Activated naive CD8-positive, alpha-beta T cell treated with anti-CD3 and anti-CD28 coated beads, Interleukin-2, amount 50 U/mL, for 24 hours (primary cell): ENCODE results near the gene MAP3K13.
"Not testable (repeated sequence)": the region's sequence is repeated elsewhere in the genome, so short reads cannot be mapped to it uniquely, and the experiment has no call there.

Experiments
- ATAC-seq: fragments of 150-1000 bp; cut with Tn5 transposase; one replicate; pipeline ENCODE4 v1.10.0; 2021
- DNase-seq: peaks from one replicate; pipeline ENCODE4 v3.0.0; 2021
- H3K27ac Mint-ChIP-seq: one replicate; pipeline ENCODE4 v1.8.0; 2021; ENCODE audit warnings: mild to moderate bottlenecking, mixed read lengths
- H3K27me3 Mint-ChIP-seq: one replicate; pipeline ENCODE4 v1.8.0; 2021; ENCODE audit warnings: mixed read lengths
- H3K36me3 Mint-ChIP-seq: one replicate; pipeline ENCODE4 v1.8.0; 2021; ENCODE audit warnings: low read depth, mixed read lengths
- H3K4me1 Mint-ChIP-seq: one replicate; pipeline ENCODE4 v1.8.0; 2021; ENCODE audit warnings: mixed read lengths
- H3K4me3 Mint-ChIP-seq: one replicate; pipeline ENCODE4 v1.8.0; 2021; ENCODE audit warnings: mild to moderate bottlenecking, moderate library complexity, mixed read lengths
- H3K9me3 Mint-ChIP-seq: one replicate; pipeline ENCODE4 v1.8.0; 2021; ENCODE audit warnings: mixed read lengths

Gene MAP3K13

GRCh38 chr3:185430375-185430774 is 67.4 kb downstream of the MAP3K13 start:
- DNase-seq (no peak), ATAC-seq (no peak)
- Mint-ChIP-seq H3K36me3 (no peaks in the 10 kb centered on the region), H3K27me3 (no peaks in the 10 kb centered on the region), H3K4me3 (no peak overlapping the region), H3K9me3 (no peaks in the 10 kb centered on the region), H3K27ac (no peak overlapping the region), H3K4me1 (no peaks in the 10 kb centered on the region)

GRCh38 chr3:185439745-185440466 is 77.0 kb downstream of the MAP3K13 start:
- no peaks in the 10 kb centered on the region for H3K36me3 Mint-ChIP-seq
- no peaks in the 10 kb centered on the region for H3K4me1 Mint-ChIP-seq
- H3K4me3 Mint-ChIP-seq = no peak overlapping the region
- H3K27me3 Mint-ChIP-seq = peaks cover 1% of the 10 kb centered on the region
- no peak overlapping the region for H3K27ac Mint-ChIP-seq
- ATAC-seq = no peak
- no peaks in the 10 kb centered on the region for H3K9me3 Mint-ChIP-seq
- no peak for DNase-seq

GRCh38 chr3:185442031-185442430 is 79.1 kb downstream of the MAP3K13 start:
- no peaks in the 10 kb centered on the region for H3K4me1 Mint-ChIP-seq
- H3K4me3 Mint-ChIP-seq = no peak overlapping the region
- ATAC-seq (no peak), DNase-seq (no peak)
- peaks cover 4% of the 10 kb centered on the region for H3K27me3 Mint-ChIP-seq
- H3K9me3 Mint-ChIP-seq = no peaks in the 10 kb centered on the region
- H3K27ac Mint-ChIP-seq = no peak overlapping the region
- no peaks in the 10 kb centered on the region for H3K36me3 Mint-ChIP-seq

- DNase-seq (no peak), ATAC-seq (no peak)
- Mint-ChIP-seq H3K36me3 (no peaks in the 10 kb centered on the region), H3K4me3 (no peak overlapping the region), H3K27ac (no peak overlapping the region), H3K27me3 (peaks cover 7% of the 10 kb centered on the region), H3K4me1 (no peaks in the 10 kb centered on the region), H3K9me3 (no peaks in the 10 kb centered on the region)
Measured at GRCh38 chr3:185444329-185444728, 81.4 kb downstream of the MAP3K13 start.

GRCh38 chr3:185448107-185448506 is 85.2 kb downstream of the MAP3K13 start:
- DNase-seq (no peak), ATAC-seq (no peak)
- peaks cover 5% of the 10 kb centered on the region for H3K27me3 Mint-ChIP-seq
- no peak overlapping the region for H3K27ac Mint-ChIP-seq
- H3K4me3 Mint-ChIP-seq = no peak overlapping the region
- H3K9me3 Mint-ChIP-seq = no peaks in the 10 kb centered on the region
- no peaks in the 10 kb centered on the region for H3K4me1 Mint-ChIP-seq
- H3K36me3 Mint-ChIP-seq = no peaks in the 10 kb centered on the region

- H3K4me3 Mint-ChIP-seq, H3K4me1 Mint-ChIP-seq, DNase-seq, H3K36me3 Mint-ChIP-seq, H3K9me3 Mint-ChIP-seq, H3K27me3 Mint-ChIP-seq, H3K27ac Mint-ChIP-seq, ATAC-seq: not testable (repeated sequence)
Measured at GRCh38 chr3:185451432-185451831, 88.5 kb downstream of the MAP3K13 start.

GRCh38 chr3:185457376-185457775 is 94.4 kb downstream of the MAP3K13 start:
- ATAC-seq = no peak
- Mint-ChIP-seq H3K4me1 (no peaks in the 10 kb centered on the region), H3K27ac (no peak overlapping the region), H3K27me3 (no peaks in the 10 kb centered on the region), H3K9me3 (no peaks in the 10 kb centered on the region), H3K4me3 (no peak overlapping the region), H3K36me3 (no peaks in the 10 kb centered on the region)
- no peak for DNase-seq

GRCh38 chr3:185460309-185460708 is 97.4 kb downstream of the MAP3K13 start:
- ATAC-seq = no peak
- no peaks in the 10 kb centered on the region for H3K9me3 Mint-ChIP-seq
- no peak overlapping the region for H3K4me3 Mint-ChIP-seq
- no peaks in the 10 kb centered on the region for H3K27me3 Mint-ChIP-seq
- no peak for DNase-seq
- H3K27ac Mint-ChIP-seq = no peak overlapping the region
- H3K4me1 Mint-ChIP-seq = no peaks in the 10 kb centered on the region
- no peaks in the 10 kb centered on the region for H3K36me3 Mint-ChIP-seq

- no peak overlapping the region for H3K27ac Mint-ChIP-seq
- no peaks in the 10 kb centered on the region for H3K4me1 Mint-ChIP-seq
- ATAC-seq = no peak
- H3K4me3 Mint-ChIP-seq = no peak overlapping the region
- no peaks in the 10 kb centered on the region for H3K36me3 Mint-ChIP-seq
- H3K27me3 Mint-ChIP-seq = no peaks in the 10 kb centered on the region
- no peaks in the 10 kb centered on the region for H3K9me3 Mint-ChIP-seq
- DNase-seq = no peak
Measured at GRCh38 chr3:185460719-185461350, 97.9 kb downstream of the MAP3K13 start.

- no peak for ATAC-seq
- no peaks in the 10 kb centered on the region for H3K36me3 Mint-ChIP-seq
- H3K27me3 Mint-ChIP-seq = no peaks in the 10 kb centered on the region
- no peak overlapping the region for H3K4me3 Mint-ChIP-seq
- H3K27ac Mint-ChIP-seq = no peak overlapping the region
- no peak for DNase-seq
- H3K9me3 Mint-ChIP-seq = no peaks in the 10 kb centered on the region
- H3K4me1 Mint-ChIP-seq = no peaks in the 10 kb centered on the region
Measured at GRCh38 chr3:185465471-185465870, 102.5 kb downstream of the MAP3K13 start.

GRCh38 chr3:185466123-185466522 is 103.2 kb downstream of the MAP3K13 start:
- ATAC-seq, H3K27me3 Mint-ChIP-seq, H3K9me3 Mint-ChIP-seq, H3K4me3 Mint-ChIP-seq, H3K4me1 Mint-ChIP-seq, H3K27ac Mint-ChIP-seq, H3K36me3 Mint-ChIP-seq, DNase-seq: not testable (repeated sequence)

GRCh38 chr3:185469542-185469941 is 106.6 kb downstream of the MAP3K13 start:
- no peak for ATAC-seq
- no peak for DNase-seq
- Mint-ChIP-seq H3K27ac (no peak overlapping the region), H3K27me3 (no peaks in the 10 kb centered on the region), H3K9me3 (no peaks in the 10 kb centered on the region), H3K4me1 (no peaks in the 10 kb centered on the region), H3K36me3 (peaks cover 11% of the 10 kb centered on the region), H3K4me3 (no peak overlapping the region)

GRCh38 chr3:185470323-185470722 is 107.4 kb downstream of the MAP3K13 start:
- H3K9me3 Mint-ChIP-seq = no peaks in the 10 kb centered on the region
- DNase-seq (no peak), ATAC-seq (no peak)
- H3K36me3 Mint-ChIP-seq = peaks cover 11% of the 10 kb centered on the region
- H3K27me3 Mint-ChIP-seq = no peaks in the 10 kb centered on the region
- no peaks in the 10 kb centered on the region for H3K4me1 Mint-ChIP-seq
- H3K4me3 Mint-ChIP-seq = no peak overlapping the region
- no peak overlapping the region for H3K27ac Mint-ChIP-seq

GRCh38 chr3:185473290-185473815 is 110.4 kb downstream of the MAP3K13 start:
- no peaks in the 10 kb centered on the region for H3K27me3 Mint-ChIP-seq
- ATAC-seq = no peak
- H3K36me3 Mint-ChIP-seq = peaks cover 11% of the 10 kb centered on the region
- no peak overlapping the region for H3K27ac Mint-ChIP-seq
- H3K4me3 Mint-ChIP-seq = no peak overlapping the region
- no peaks in the 10 kb centered on the region for H3K4me1 Mint-ChIP-seq
- no peak for DNase-seq
- H3K9me3 Mint-ChIP-seq = no peaks in the 10 kb centered on the region

- ATAC-seq, DNase-seq, H3K4me1 Mint-ChIP-seq, H3K4me3 Mint-ChIP-seq, H3K9me3 Mint-ChIP-seq, H3K27ac Mint-ChIP-seq, H3K27me3 Mint-ChIP-seq: not testable (repeated sequence)
- H3K36me3 Mint-ChIP-seq = peaks cover 11% of the 10 kb centered on the region
Measured at GRCh38 chr3:185474922-185475321, 112.0 kb downstream of the MAP3K13 start.
